GM18951 (cell line): ENCODE measurements around the gene PLOD3.

Experiments
- POLR2A ChIP-seq: IDR thresholded peaks from 4 replicates; pipeline ENCODE4 v1.6.1; 2011; ENCODE audit warnings: mild to moderate bottlenecking; ENCODE audit not compliant: insufficient read length, insufficient read depth; ENCODE audit errors: extremely low read depth
- in situ Hi-C: fragments of 300-500 bp; cut with MboI; formaldehyde crosslinking; loops from one replicate; pipeline ENCODE4 v1.12.0; 2022; ENCODE audit warnings: low sequenced_read_pairs, mixed read lengths, inconsistent platforms; ENCODE audit not compliant: unreplicated experiment

Gene PLOD3

DNA sequence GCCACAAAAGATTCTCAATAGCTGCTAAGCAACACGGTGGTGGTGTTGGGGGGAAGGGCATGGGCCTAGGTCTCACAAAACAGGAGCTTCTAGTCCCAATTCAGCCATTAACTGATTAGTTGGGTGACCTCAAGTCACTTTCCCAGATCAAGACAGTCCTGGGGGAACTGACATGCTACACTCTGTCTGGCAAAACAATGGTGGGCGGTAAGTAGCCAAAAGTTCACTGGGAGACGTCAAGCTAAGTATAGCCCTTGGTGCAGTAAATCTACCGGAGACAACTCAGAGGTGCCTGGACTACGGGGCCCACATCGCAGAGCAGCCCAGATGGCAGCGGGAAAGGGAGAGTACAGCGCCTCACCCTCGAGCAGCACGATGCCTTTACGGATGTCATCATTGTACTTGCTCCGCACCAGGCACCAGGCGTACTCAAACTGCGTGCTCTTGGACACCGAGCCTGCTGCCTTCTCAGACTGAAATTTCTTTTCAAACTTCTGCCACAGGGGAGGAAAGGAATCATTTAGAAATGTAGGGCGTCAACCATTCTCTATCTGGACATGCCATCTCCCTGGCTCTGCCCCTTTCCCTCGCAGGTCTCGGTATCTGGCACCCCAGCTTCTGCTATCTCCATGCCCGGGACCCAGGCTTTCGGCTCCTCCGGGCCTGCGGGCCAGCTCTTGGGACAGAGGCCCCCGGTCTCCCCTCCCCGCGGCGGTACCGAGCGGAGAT is 26.4 kb upstream of the PLOD3 start:
- TF ChIP-seq POLR2A, result no peak
- in situ Hi-C loops, result no loop called here

DNA sequence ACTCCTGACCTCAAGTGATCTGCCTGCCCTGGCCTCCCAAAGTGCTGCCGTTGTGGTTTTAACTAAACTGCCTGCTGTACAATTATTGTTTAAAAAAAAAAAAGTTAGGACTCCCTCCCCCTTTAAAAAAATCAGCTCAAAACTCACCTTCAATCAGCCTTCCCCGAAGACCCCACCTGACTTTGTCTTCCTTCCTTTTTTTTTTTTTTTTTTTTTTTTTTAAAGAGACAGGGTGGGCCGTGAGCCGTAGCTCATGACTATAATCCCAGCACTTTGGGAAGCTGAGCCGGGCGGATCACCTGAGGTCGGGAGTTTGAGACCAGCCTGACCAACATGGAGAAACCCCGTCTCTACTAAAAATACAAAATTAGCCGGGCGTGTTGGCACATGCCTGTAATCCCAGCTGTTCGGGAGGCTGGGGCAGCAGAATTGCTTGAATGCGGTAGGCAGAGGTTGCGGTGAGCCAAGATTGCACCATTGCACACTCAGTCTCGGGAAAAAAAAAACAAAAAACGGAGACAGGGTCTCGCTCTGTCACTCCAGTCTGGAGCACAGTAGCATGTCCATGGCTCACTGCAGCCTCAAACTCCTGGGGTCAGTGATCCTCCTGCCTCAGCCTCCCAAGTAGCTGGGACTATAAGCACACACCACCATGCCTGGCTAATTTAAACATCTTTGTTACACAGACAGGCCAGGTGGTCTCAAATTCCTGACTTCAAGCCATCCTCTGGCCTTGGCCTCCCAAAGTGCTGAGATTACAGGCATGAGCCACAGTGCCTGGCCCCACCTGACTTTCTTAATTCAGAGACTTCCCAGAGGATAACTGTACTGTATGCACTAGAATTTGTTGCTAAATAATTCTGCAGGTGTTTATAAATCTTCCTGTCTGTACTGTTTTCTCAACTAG is 24.3 kb upstream of the PLOD3 start:
- no peak for TF ChIP-seq POLR2A
- in situ Hi-C loops, result no loop called here

DNA sequence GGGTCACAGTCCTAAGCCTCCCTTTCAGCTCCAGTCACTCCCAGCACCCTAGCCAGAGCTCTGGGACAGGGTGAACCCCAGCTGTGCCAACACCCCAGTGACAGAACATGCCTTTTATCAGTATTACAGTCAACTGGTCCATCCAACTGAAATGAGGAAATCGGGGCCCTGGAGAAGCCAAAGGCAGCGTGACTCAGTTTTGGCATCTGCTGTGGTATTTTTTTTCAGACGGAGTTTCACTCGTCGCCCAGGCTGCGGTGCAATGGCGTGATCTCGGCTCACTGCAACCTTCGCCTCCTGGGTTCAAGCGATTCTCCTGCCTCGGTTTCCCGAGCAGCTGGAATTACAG is 23.6 kb upstream of the PLOD3 start:
- in situ Hi-C loops, result no loop called here
- no peak for TF ChIP-seq POLR2A

DNA sequence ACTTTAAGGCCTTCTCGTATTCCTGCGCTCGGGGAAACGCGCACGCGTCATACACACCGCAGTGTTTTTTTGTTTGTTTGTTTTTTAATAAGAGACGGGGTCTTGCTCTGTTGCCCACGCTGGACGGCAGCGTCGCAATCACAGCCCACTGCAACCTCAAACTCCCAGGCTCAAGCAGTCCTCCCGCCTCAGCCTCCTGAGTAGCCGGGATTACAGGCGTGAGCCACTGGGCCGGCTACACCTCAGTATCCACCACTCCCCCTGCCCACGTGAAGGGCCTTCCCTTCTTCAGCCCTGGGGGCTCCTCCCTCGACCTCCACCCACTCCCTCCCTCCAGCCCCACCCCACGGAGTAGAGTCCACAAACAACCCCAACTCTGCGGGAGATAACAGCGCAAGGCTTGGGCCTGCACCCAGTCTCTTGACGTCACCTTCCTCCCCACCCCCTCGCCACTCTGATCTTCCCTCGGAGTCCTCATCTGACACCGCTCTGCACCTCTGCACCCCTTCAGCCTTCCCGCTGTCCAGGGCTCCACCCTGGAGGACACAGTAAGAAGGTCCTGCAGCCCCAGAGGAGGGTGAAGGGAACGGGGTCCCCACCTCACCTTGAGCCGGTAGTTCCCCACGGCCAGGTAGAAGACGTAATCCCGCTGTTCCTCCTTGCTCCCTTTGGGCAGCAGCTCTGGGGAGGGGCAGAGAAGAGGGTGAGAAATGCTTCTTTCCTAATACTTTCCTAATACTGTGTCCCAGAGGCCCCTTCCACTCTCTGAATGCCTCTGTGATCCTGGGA is 23.0 kb upstream of the PLOD3 start:
- in situ Hi-C loops, result no loop called here

DNA sequence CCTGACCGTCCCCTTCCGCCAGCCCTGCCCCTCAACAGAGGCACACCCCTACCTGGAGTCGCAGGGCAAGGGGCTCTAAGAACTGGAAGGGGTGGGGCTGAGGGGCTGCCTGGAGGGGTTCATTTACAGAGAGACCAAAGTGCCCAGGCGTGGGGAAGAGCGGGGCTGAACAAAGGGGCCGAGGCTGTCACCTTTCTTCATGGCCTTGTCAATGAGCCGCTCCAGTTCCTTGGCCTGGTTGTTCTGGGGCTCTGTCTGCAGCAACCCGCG is 22.5 kb upstream of the PLOD3 start:
- TF ChIP-seq POLR2A, result no peak
- in situ Hi-C loops, result no loop called here

More for the DNA sequence above, 23.0 kb upstream of the PLOD3 start:
- no peak for TF ChIP-seq POLR2A

DNA sequence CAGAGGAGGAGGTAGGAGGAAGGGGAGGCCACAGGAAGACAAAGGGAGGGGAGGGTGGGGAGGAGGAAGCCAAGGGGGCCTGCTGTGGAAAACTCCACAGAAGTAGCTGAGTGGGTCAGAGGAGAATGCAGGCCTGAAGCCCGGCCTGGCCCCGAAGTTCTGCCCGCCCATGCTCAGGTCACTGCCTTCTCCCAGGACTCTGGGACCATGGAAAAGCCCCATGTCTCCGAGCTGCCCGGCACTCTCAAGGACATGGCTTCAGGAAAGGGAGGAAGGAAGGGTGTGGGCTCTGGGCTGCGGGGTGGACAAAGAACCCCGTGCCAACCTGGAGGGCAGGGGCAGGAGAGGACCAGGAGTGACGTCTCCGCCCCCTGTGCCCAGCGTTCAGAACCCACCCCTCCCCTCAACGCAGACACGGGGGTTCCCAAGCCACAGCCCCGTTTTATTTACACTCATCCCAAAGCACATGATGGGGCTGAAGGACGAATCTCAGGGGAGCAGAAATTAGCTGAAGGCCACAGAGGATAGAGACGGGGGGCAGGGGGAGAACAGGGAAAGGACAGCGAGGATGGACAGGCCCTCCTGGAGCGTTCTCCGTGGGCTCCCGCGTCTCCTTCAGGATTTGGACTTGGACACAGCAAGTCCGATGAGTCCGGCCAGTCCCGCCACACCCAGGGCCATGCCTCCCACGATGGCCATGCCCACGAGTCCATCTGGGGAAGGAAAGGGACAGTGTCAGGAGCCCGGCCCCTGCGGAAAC is 22.0 kb upstream of the PLOD3 start:
- in situ Hi-C loops, result no loop called here
- TF ChIP-seq POLR2A, result no peak

DNA sequence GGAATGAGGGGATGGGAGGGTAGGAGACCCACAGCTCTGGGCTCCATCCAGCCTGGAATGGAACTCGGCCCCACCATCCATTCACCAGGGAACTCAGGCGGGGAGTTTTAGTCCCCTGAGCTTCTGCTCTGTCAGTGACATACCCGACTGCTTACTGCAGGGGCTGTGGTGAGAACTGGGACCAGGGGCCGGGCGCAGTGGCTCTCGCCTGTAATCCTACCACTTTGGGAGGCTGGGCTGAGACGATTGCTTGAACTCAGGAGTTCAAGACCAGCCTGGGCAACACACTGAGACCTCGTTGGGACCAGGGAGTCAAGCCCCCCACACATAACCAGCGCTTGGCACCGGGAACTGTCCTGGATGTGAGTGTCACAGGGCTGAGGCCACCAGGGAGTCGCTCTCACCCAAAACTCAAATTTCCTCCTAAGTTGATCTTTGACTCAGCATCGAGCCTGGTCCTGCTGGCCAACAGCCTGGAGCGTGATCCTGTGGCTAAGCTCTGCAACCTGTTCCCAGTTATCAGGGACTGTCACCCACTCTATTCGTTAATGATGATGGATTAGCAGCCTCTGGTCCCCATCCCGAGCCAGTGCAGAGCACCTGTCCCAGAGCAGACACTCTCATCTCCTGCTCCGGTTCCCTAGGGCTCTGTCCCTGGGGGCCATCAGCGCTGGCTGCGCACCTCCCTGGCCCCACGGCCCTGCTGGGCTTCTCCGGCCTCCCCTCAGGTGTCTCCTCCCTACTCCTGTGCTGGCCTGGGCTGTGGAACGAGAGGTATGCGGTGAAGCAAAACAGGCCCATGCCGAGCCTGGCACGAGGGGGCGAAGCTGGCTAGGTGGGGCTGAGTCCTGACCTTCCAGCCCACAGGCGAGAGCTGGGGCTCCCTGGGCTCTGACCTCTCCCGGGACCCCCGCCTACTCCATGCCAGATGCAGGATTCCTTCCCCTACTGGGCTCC is 21.1 kb upstream of the PLOD3 start:
- in situ Hi-C loops, result no loop called here
- no peak for TF ChIP-seq POLR2A

DNA sequence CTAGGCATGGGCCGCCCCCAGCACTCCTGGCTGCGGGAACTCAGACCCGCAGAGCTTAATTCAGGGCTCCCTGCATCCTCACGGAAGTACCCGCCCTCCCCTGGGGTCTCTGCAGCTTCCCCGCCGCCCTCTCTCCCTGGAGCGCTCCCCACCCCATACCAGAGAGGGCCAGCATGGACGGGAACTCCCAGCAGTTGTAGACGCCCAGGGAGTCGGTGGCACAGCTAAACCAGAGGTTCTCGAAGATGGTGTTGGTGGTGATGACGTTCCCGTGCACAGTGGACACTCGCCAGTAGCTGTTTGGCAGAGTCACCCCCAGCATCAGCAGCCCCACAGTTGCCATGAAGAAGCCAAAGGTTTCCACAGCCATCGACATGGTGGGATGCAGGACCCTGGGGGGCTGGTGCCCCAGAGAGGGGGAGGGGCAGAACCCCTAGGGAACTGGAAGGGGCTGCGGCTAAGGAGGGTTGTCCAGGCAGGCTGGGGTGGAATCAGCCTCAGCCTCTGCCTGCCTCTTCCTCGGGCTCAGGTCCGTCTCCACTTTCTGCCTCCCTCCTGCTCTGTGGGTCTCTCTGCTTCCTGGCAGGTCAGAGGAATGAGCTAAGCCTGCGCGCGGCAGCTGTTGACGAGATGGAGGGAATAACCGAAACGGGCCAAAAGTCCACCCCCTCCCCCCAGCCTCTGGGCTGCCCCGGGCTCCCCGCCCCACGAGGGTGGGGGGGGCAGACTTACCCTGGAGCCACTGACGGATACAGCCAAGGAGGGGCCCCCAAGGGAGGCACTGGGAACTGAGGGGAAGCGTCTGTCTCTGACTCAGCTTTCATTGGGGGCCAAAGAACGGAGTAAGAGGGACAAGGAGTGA is 20.1 kb upstream of the PLOD3 start, which contains the start of gene CLDN15:
Gene CLDN15, minus strand, starts transcription at position 597 of the 862 bp plus-strand sequence. Its CDS starts 221 bp downstream, at position 376.
- in situ Hi-C loops, result no loop called here
- TF ChIP-seq POLR2A, result no peak

DNA sequence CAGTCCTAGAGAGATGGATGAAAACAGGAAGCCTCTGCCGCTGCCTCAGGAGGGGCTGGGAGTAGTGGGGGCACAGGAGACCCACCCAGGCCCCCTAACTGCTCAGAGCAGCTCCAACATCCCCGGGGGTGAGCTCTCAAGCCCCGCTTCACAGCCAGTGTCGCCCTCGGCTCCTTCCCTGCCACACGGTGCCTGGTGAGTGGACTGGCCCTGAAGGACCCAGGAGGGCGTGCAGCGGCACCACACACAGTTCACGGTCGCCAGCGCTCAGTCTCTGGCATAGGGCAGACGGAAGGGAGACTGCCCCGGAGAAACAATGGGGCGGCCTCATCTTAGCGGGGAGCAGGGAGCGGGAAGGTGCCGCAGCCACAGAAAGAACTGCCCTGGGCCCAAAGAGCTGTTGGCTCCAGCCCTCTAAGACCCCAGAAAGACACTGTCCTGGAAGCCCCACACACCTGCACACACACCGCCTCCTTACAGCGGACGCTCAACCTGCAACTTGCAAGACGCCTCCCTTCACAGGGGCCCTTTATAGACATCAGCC is 19.0 kb upstream of the PLOD3 start:
- in situ Hi-C loops, result no loop called here
- no peak for TF ChIP-seq POLR2A

DNA sequence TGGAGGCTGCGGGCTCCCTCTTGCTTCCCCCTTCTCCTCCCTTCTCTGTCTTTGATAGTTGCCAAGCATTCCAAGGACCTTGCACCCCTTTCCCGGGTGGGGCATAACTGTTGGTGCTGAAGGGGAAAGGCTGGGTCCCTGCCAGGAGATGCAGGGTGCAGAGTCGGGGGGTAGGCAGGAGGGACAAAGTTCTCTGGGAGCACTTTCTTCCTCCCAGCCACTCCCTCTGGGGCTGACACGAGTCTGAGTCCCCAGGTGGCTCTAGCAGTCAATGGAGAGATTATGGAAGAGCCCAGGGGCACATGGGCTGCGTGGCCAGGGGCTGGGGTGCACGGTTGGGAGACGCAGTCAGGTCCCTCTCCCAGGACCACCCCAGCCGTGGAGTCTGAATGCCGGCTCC is 18.1 kb upstream of the PLOD3 start:
- in situ Hi-C loops, result no loop called here
- no peak for TF ChIP-seq POLR2A

DNA sequence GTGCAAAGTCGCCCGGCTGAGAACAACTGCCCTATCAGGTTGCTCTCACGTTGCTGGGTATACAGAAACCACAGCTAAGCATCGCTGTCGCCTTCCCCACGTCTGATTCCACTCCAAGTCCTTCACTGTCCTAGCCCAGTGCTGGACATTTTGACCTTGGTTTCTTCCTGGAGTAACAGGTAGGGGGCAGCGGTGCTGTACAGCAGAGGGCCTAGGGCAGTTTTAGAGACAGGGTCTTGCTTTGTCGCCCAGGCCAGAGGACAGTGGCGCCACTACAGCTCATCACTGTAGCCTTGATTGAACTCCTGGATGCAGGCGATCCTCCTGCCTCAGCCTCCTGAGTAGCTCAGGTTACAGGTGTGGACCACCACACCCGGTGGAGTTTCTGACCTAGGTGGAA is 17.7 kb upstream of the PLOD3 start:
- TF ChIP-seq POLR2A, result no peak
- in situ Hi-C loops, result no loop called here
